ENCODE data around the gene LIMCH1. TPM values are rescaled to one million over a fixed set of nuclear protein-coding genes. Genes with fewer than 3 reads are reported as not detected.
"Not testable (repeated sequence)": the region's sequence is repeated elsewhere in the genome, so short reads cannot be mapped to it uniquely, and the experiment has no call there.

Gene LIMCH1
- total and polyA plus RNA-seq, 7 experiments from 2014 or later = 0.05 to 1.2 TPM; not detected in 5

DNA sequence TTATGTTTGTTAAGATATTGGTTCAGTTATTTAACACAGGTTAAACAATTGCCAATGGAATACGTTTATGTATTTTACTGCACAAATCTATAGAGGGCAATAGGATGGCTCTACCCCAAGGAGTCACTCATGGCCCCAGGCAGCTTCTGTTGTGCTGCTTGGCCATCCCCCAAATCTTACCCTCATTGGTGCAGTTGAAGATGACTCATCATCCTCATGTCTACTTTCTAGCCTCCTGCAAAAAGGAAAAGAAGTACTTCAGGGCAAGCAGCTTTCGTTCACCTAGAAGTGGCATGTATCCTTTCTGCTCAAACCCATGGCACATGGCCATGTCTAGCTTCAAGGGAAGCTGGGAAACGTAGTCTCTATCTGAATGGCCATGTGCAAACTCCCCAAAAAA, 196.4 kb downstream of the LIMCH1 start:
- Histone ChIP-seq H3K27me3 (ENCODE audit: control insufficient read depth in 2 of 2, insufficient read depth in 2 of 2, low read length in 2 of 2) (no peaks in the 10 kb centered on the region), H3K27ac (ENCODE audit: low read depth, low read length) (no peak overlapping the region), H3K9me3 (ENCODE audit: control insufficient read depth in 2 of 3, low read length in 3 of 3) (no peaks in the 10 kb centered on the region), H3K36me3 (ENCODE audit: control insufficient read depth in 2 of 3, insufficient read depth in 3 of 3, low read length in 3 of 3) (no peaks in the 10 kb centered on the region), H3K4me3 (ENCODE audit: low read length) (no peak overlapping the region), H3K4me1 (ENCODE audit: control insufficient read depth in 2 of 2, insufficient read depth in 2 of 2, low read length in 2 of 2) (no peaks in the 10 kb centered on the region)
- ATAC-seq = no peak
- H3K36me3 Mint-ChIP-seq = peaks cover 0 to 4% (median 0%) of the 10 kb centered on the region in 5 donors
- H3K4me1 Mint-ChIP-seq = no peaks in the 10 kb centered on the region
- no peak overlapping the region for H3K4me3 Mint-ChIP-seq
- CTCF ChIA-PET = no interaction called here
- peaks cover 5 to 29% (median 16%) of the 10 kb centered on the region in 5 donors for H3K27me3 Mint-ChIP-seq
- H3K27ac Mint-ChIP-seq = no peak overlapping the region
- POLR2A ChIA-PET = no interaction called here
- H3K9me3 Mint-ChIP-seq = peaks cover 0 to 6% (median 3%) of the 10 kb centered on the region in 11 donors
- no peak for DNase-seq
- intact Hi-C loops (cut with micrococcal nuclease) = no loop called here

DNA sequence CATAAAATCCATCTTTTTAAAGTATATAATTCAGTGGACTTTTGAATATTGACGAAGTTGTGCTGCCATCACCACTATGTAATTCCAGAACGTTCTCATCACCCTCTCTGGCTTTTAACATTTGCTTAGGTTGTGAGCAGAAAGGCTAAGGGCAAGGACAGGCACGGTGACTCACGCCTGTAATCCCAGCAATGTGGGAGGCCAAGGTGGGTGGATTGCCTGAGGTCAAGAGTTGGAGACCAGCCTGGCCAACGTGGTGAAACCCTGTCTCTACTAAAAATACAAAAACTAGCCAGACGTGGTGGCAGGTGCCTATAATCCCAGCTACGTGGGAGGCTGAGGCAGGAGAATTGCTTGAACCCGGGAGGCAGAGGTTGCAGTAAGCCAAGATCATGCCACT, 199.5 kb downstream of the LIMCH1 start:
- H3K9me3 Mint-ChIP-seq; DNase-seq; CTCF ChIA-PET; intact Hi-C loops (cut with micrococcal nuclease); H3K27ac ChIP-seq (ENCODE audit: low read depth, low read length); H3K27me3 ChIP-seq (ENCODE audit: control insufficient read depth in 2 of 2, insufficient read depth in 2 of 2, low read length in 2 of 2); H3K36me3 ChIP-seq (ENCODE audit: control insufficient read depth in 2 of 3, insufficient read depth in 3 of 3, low read length in 3 of 3); ATAC-seq; H3K4me3 Mint-ChIP-seq; H3K9me3 ChIP-seq (ENCODE audit: control insufficient read depth in 2 of 3, low read length in 3 of 3); POLR2A ChIA-PET; H3K4me1 Mint-ChIP-seq; H3K4me3 ChIP-seq (ENCODE audit: low read length); H3K27ac Mint-ChIP-seq; H3K4me1 ChIP-seq (ENCODE audit: control insufficient read depth in 2 of 2, insufficient read depth in 2 of 2, low read length in 2 of 2); H3K36me3 Mint-ChIP-seq: not testable (repeated sequence)
- H3K27me3 Mint-ChIP-seq = peaks cover 0 to 37% (median 35%) of the 10 kb centered on the region in 5 donors

GRCh38 chr4:41741354-41741753, 203.4 kb downstream of the LIMCH1 start:
- H3K4me3 Mint-ChIP-seq = no peak overlapping the region
- intact Hi-C loops (cut with micrococcal nuclease) = no loop called here
- DNase-seq = no peak
- no peak for ATAC-seq
- H3K9me3 ChIP-seq (ENCODE audit: control insufficient read depth in 2 of 3, low read length in 3 of 3) = no peaks in the 10 kb centered on the region
- H3K36me3 Mint-ChIP-seq = peaks cover 0 to 8% (median 4%) of the 10 kb centered on the region in 5 donors
- H3K4me1 Mint-ChIP-seq = peaks cover 0 to 7% (median 0%) of the 10 kb centered on the region in 7 donors
- peaks cover 0 to 3% of the 10 kb centered on the region in 2 donors for H3K27me3 ChIP-seq (ENCODE audit: control insufficient read depth in 2 of 2, insufficient read depth in 2 of 2, low read length in 2 of 2)
- H3K27ac ChIP-seq (ENCODE audit: low read depth, low read length) = no peak overlapping the region
- H3K27ac Mint-ChIP-seq = no peak overlapping the region
- peaks cover 0 to 11% (median 3%) of the 10 kb centered on the region in 11 donors for H3K9me3 Mint-ChIP-seq
- no peak overlapping the region for H3K4me3 ChIP-seq (ENCODE audit: low read length)
- POLR2A ChIA-PET = no interaction called here
- H3K36me3 ChIP-seq (ENCODE audit: control insufficient read depth in 2 of 3, insufficient read depth in 3 of 3, low read length in 3 of 3) = no peaks in the 10 kb centered on the region
- CTCF ChIA-PET = no interaction called here
- H3K27me3 Mint-ChIP-seq = peaks cover 26 to 59% (median 45%) of the 10 kb centered on the region in 5 donors
- no peaks in the 10 kb centered on the region for H3K4me1 ChIP-seq (ENCODE audit: control insufficient read depth in 2 of 2, insufficient read depth in 2 of 2, low read length in 2 of 2)

- Histone ChIP-seq H3K27me3 (ENCODE audit: control insufficient read depth in 2 of 2, insufficient read depth in 2 of 2, low read length in 2 of 2) (peaks cover 0 to 11% of the 10 kb centered on the region in 2 donors), H3K36me3 (ENCODE audit: control insufficient read depth in 2 of 3, insufficient read depth in 3 of 3, low read length in 3 of 3) (no peaks in the 10 kb centered on the region), H3K9me3 (ENCODE audit: control insufficient read depth in 2 of 3, low read length in 3 of 3) (no peaks in the 10 kb centered on the region), H3K4me1 (ENCODE audit: control insufficient read depth in 2 of 2, insufficient read depth in 2 of 2, low read length in 2 of 2) (no peaks in the 10 kb centered on the region), H3K27ac (ENCODE audit: low read depth, low read length) (no peak overlapping the region), H3K4me3 (ENCODE audit: low read length) (no peak overlapping the region)
- CTCF ChIA-PET = no interaction called here
- intact Hi-C loops (cut with micrococcal nuclease) = loop anchor here in 1 of 2 donors (5.0 kb wide), 1 partner anchor 653 kb away; the partner anchor contains the start of gene SHISA3
- Mint-ChIP-seq H3K9me3 (peaks cover 0 to 10% (median 4%) of the 10 kb centered on the region in 11 donors), H3K27me3 (peaks cover 59 to 81% (median 66%) of the 10 kb centered on the region in 5 donors), H3K4me3 (peak overlapping the region in 1 of 10 donors; percentile 13), H3K27ac (peak overlapping the region in 1 of 9 donors; percentile 55), H3K36me3 (peaks cover 0 to 8% (median 0%) of the 10 kb centered on the region in 5 donors), H3K4me1 (peaks cover 0 to 11% (median 4%) of the 10 kb centered on the region in 7 donors)
- ATAC-seq (no peak), DNase-seq (no peak)
- POLR2A ChIA-PET = no interaction called here
These were observed 206.8 kb downstream of the LIMCH1 start for GRCh38 chr4:41744572-41745291.

DNA sequence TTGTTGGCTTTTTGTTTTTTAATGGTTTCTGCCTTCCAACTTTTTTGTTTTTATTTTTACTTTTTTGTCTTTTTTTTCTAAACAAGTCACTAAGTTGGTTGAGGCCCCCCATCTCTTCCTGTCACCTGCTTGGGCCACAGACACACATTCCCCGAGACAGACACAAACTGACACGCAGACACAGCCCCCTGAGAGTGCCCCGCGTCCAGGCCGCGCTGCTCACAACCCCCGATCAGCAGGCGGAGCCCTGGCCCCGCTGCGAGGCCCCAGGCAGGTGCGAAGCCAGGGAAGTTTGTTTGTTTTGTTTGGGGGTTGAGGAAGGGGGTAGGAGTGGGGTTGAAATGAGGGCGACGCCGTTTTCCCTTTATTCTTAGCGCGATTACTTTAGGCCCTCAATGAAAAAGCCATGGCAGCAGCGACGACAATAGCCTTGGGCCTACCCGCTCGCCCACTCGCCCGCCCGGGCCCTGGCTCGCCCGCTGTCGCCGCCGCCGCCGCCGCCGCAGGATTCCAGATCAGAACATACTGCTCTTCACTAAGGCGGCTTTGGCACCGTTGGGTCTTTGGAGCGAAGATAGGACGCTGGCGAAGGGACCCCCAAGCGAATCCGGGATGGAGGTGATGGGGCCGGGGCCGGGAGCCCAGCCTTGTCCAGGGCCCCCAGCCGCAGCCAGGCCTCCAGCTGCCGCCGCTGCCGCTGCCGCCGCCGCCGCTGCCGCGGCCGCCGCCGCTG, 207.5 kb downstream of the LIMCH1 start:
- Histone ChIP-seq H3K9me3 (ENCODE audit: control insufficient read depth in 2 of 3, low read length in 3 of 3) (no peaks in the 10 kb centered on the region), H3K4me3 (ENCODE audit: low read length) (no peak overlapping the region), H3K27me3 (ENCODE audit: control insufficient read depth in 2 of 2, insufficient read depth in 2 of 2, low read length in 2 of 2) (peaks cover 0 to 11% of the 10 kb centered on the region in 2 donors), H3K36me3 (ENCODE audit: control insufficient read depth in 2 of 3, insufficient read depth in 3 of 3, low read length in 3 of 3) (no peaks in the 10 kb centered on the region), H3K4me1 (ENCODE audit: control insufficient read depth in 2 of 2, insufficient read depth in 2 of 2, low read length in 2 of 2) (no peaks in the 10 kb centered on the region), H3K27ac (ENCODE audit: low read depth, low read length) (no peak overlapping the region)
- peaks cover 0 to 12% (median 4%) of the 10 kb centered on the region in 11 donors for H3K9me3 Mint-ChIP-seq
- H3K4me1 Mint-ChIP-seq = peaks cover 0 to 11% (median 4%) of the 10 kb centered on the region in 7 donors
- H3K4me3 Mint-ChIP-seq = no peak overlapping the region
- H3K27me3 Mint-ChIP-seq = peaks cover 66 to 85% (median 70%) of the 10 kb centered on the region in 5 donors
- ChIA-PET CTCF (no interaction called here), POLR2A (no interaction called here)
- intact Hi-C loops (cut with micrococcal nuclease) = loop anchor here in 1 of 2 donors (5.0 kb wide), 1 partner anchor 652 kb away; the partner anchor contains the start of gene SHISA3
- ATAC-seq (no peak), DNase-seq (no peak)
- peaks cover 0 to 8% (median 0%) of the 10 kb centered on the region in 5 donors for H3K36me3 Mint-ChIP-seq
- H3K27ac Mint-ChIP-seq = no peak overlapping the region

DNA sequence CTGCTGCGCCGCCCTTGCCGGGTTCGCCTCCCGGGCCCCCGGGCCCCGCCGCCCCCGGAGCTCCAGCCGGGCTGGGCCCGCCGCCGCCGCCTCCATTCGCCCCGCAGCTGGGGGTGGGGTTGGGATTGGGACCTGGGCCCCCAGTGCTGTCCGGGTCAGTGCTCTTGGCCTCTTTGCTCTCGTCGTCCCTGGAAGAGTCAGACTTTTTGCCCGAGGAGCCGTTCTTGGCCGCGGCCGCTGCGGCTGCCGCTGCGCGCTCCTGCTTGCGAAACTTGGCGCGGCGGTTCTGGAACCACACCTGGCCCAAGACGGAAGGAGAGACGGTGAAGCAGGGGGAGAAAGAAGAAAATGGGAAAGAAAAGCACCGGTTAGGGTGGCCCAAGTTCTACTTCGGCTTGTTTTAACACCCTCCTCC, 208.1 kb downstream of the LIMCH1 start:
- no peaks in the 10 kb centered on the region for H3K36me3 ChIP-seq (ENCODE audit: control insufficient read depth in 2 of 3, insufficient read depth in 3 of 3, low read length in 3 of 3)
- Mint-ChIP-seq H3K9me3 (peaks cover 0 to 15% (median 4%) of the 10 kb centered on the region in 11 donors), H3K27me3 (peaks cover 68 to 85% (median 72%) of the 10 kb centered on the region in 5 donors), H3K4me1 (peaks cover 0 to 11% (median 4%) of the 10 kb centered on the region in 7 donors), H3K4me3 (no peak overlapping the region), H3K27ac (no peak overlapping the region), H3K36me3 (peaks cover 0 to 8% (median 0%) of the 10 kb centered on the region in 5 donors)
- H3K9me3 ChIP-seq (ENCODE audit: control insufficient read depth in 2 of 3, low read length in 3 of 3) = no peaks in the 10 kb centered on the region
- H3K4me3 ChIP-seq (ENCODE audit: low read length) = no peak overlapping the region
- H3K27ac ChIP-seq (ENCODE audit: low read depth, low read length) = no peak overlapping the region
- POLR2A ChIA-PET = no interaction called here
- H3K4me1 ChIP-seq (ENCODE audit: control insufficient read depth in 2 of 2, insufficient read depth in 2 of 2, low read length in 2 of 2) = no peaks in the 10 kb centered on the region
- no peak for DNase-seq
- ATAC-seq = no peak
- CTCF ChIA-PET = no interaction called here
- H3K27me3 ChIP-seq (ENCODE audit: control insufficient read depth in 2 of 2, insufficient read depth in 2 of 2, low read length in 2 of 2) = peaks cover 0 to 11% of the 10 kb centered on the region in 2 donors
- intact Hi-C loops (cut with micrococcal nuclease) = loop anchor here in 1 of 2 donors (5.0 kb wide), 1 partner anchor 651 kb away; the partner anchor contains the start of gene SHISA3

Data from naive thymus-derived CD4-positive, alpha-beta T cell (primary cell).